ENCODE data around the gene KCNRG.

DNA sequence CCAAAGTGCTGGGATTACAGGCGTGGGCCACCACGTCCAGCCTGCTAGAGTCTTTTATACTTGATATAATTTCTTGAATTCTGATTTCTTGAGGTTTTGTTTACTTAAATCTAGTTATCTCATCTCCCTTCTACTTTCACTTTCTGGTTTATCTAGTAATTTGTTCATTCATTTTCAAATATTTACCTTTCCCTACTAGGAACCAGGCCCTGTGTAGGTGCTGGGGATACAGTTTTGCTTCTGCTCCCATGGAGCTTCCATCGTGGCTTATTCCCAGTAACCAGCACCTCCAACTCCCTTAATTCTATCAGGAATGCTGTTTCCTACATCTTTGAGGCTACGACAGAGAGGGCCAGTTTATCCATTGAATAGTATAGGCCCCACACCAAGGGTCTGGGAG, 42.5 kb upstream of the KCNRG start:
- TF ChIP-seq, protein P1, sequence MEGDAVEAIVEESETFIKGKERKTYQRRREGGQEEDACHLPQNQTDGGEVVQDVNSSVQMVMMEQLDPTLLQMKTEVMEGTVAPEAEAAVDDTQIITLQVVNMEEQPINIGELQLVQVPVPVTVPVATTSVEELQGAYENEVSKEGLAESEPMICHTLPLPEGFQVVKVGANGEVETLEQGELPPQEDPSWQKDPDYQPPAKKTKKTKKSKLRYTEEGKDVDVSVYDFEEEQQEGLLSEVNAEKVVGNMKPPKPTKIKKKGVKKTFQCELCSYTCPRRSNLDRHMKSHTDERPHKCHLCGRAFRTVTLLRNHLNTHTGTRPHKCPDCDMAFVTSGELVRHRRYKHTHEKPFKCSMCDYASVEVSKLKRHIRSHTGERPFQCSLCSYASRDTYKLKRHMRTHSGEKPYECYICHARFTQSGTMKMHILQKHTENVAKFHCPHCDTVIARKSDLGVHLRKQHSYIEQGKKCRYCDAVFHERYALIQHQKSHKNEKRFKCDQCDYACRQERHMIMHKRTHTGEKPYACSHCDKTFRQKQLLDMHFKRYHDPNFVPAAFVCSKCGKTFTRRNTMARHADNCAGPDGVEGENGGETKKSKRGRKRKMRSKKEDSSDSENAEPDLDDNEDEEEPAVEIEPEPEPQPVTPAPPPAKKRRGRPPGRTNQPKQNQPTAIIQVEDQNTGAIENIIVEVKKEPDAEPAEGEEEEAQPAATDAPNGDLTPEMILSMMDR (IDR thresholded peaks at IDR 0.05; ENCODE audit: insufficient read depth, low read length, poor library complexity, severe bottlenecking): no peak
- TF ChIP-seq EZH2phosphoT487 (conservative IDR thresholded peaks at IDR 0.05; ENCODE audit: low read length): no peak
